Measurements from ENCODE around the gene ITPK1.

ITPK1 gene

GRCh38 chr14:92986254-92987147 is 129.2 kb downstream of the ITPK1 start:
- no peak for TF ChIP-seq CTCF (IDR thresholded peaks at IDR 0.05; ENCODE audit: low read depth, low read length)
- H3K4me3 ChIP-seq (ENCODE audit: low read depth, low read length): no peak overlapping the region
- in situ Hi-C loops (cut with HindIII; ENCODE audit: low sequenced_read_pairs): no loop called here
- peak; percentile 28 for DNase-seq (ENCODE audit: low read depth, low spot score)

GRCh38 chr14:92985521-92985920 is 130.2 kb downstream of the ITPK1 start:
- in situ Hi-C loops (cut with HindIII; ENCODE audit: low sequenced_read_pairs): no loop called here
- TF ChIP-seq CTCF (IDR thresholded peaks at IDR 0.05; ENCODE audit: low read depth, low read length): no peak
- no peak for DNase-seq (ENCODE audit: low read depth, low spot score)

GRCh38 chr14:92984896-92985295 is 130.8 kb downstream of the ITPK1 start:
- DNase-seq (ENCODE audit: low read depth, low spot score): no peak
- no peak for TF ChIP-seq CTCF (IDR thresholded peaks at IDR 0.05; ENCODE audit: low read depth, low read length)
- in situ Hi-C loops (cut with HindIII; ENCODE audit: low sequenced_read_pairs): no loop called here
- no peak overlapping the region for H3K4me3 ChIP-seq (ENCODE audit: low read depth, low read length)

More at GRCh38 chr14:92985521-92985920, 130.2 kb downstream of the ITPK1 start:
- no peak overlapping the region for H3K4me3 ChIP-seq (ENCODE audit: low read depth, low read length)

- no peak for DNase-seq (ENCODE audit: low read depth, low spot score)
- in situ Hi-C loops (cut with HindIII; ENCODE audit: low sequenced_read_pairs): no loop called here
- TF ChIP-seq CTCF (IDR thresholded peaks at IDR 0.05; ENCODE audit: low read depth, low read length): no peak
- no peak overlapping the region for H3K4me3 ChIP-seq (ENCODE audit: low read depth, low read length)
Measured at GRCh38 chr14:92984082-92984788, 131.5 kb downstream of the ITPK1 start.

- H3K4me3 ChIP-seq (ENCODE audit: low read depth, low read length): no peak overlapping the region
- no peak for TF ChIP-seq CTCF (IDR thresholded peaks at IDR 0.05; ENCODE audit: low read depth, low read length)
- in situ Hi-C loops (cut with HindIII; ENCODE audit: low sequenced_read_pairs): no loop called here
- peak; percentile 33 for DNase-seq (ENCODE audit: low read depth, low spot score)
Measured at GRCh38 chr14:92982956-92983355, 132.8 kb downstream of the ITPK1 start.

- no peak for TF ChIP-seq CTCF (IDR thresholded peaks at IDR 0.05; ENCODE audit: low read depth, low read length)
- no peak for DNase-seq (ENCODE audit: low read depth, low spot score)
- in situ Hi-C loops (cut with HindIII; ENCODE audit: low sequenced_read_pairs): no loop called here
- no peak overlapping the region for H3K4me3 ChIP-seq (ENCODE audit: low read depth, low read length)
Measured at GRCh38 chr14:92981726-92982125, 134.0 kb downstream of the ITPK1 start.
